ENCODE data around the gene ADAMTS18. TPM values are rescaled to one million over a fixed set of nuclear protein-coding genes. Genes with fewer than 3 reads are reported as not detected.

Gene ADAMTS18
- total and polyA plus RNA-seq, 2 donors from 2014 or later = 0.06 to 0.60 TPM

GRCh38 chr16:77434022-77434529, 758 bp downstream of the ADAMTS18 start:
- Histone ChIP-seq H3K4me1 (ENCODE audit: control insufficient read depth in 2 of 3, insufficient read depth in 2 of 3, low read depth in 1 of 3, low read length in 3 of 3) (no peaks in the 10 kb centered on the region), H3K27ac (ENCODE audit: low read depth in 2 of 2, low read length in 2 of 2) (no peak overlapping the region), H3K9ac (ENCODE audit: low read length in 3 of 3) (no peak overlapping the region), H3K9me3 (ENCODE audit: control insufficient read depth in 2 of 3, insufficient read depth in 1 of 3, low read length in 3 of 3) (no peaks in the 10 kb centered on the region), H3K36me3 (ENCODE audit: control insufficient read depth in 2 of 3, insufficient read depth in 3 of 3, low read length in 3 of 3) (no peaks in the 10 kb centered on the region), H3K4me3 (ENCODE audit: low read length in 3 of 3) (peak overlapping the region in 1 of 3 donors; percentile 9), H3K27me3 (ENCODE audit: control insufficient read depth, insufficient read depth, low read length) (peaks cover 9% of the 10 kb centered on the region)
- peak in 2 of 5 donors; percentile 36 to 43 for DNase-seq
- no peak for TF ChIP-seq CTCF (IDR thresholded peaks at IDR 0.05; ENCODE audit: borderline replicate concordance, extremely low read depth, insufficient read depth)
- intact Hi-C loops (cut with DNase I) = no loop called here
- no peak for FAIRE-seq

- Histone ChIP-seq H3K9me3 (ENCODE audit: control insufficient read depth in 2 of 3, insufficient read depth in 1 of 3, low read length in 3 of 3) (peaks cover 0 to 4% (median 0%) of the 10 kb centered on the region in 3 donors), H3K4me3 (ENCODE audit: low read length in 3 of 3) (no peak overlapping the region), H3K27ac (ENCODE audit: low read depth in 2 of 2, low read length in 2 of 2) (no peak overlapping the region), H3K27me3 (ENCODE audit: control insufficient read depth, insufficient read depth, low read length) (peaks cover 9% of the 10 kb centered on the region), H3K4me1 (ENCODE audit: control insufficient read depth in 2 of 3, insufficient read depth in 2 of 3, low read depth in 1 of 3, low read length in 3 of 3) (no peaks in the 10 kb centered on the region), H3K36me3 (ENCODE audit: control insufficient read depth in 2 of 3, insufficient read depth in 3 of 3, low read length in 3 of 3) (no peaks in the 10 kb centered on the region), H3K9ac (ENCODE audit: low read length in 3 of 3) (no peak overlapping the region)
- intact Hi-C loops (cut with DNase I) = no loop called here
- no peak for TF ChIP-seq CTCF (IDR thresholded peaks at IDR 0.05; ENCODE audit: borderline replicate concordance, extremely low read depth, insufficient read depth)
- DNase-seq (no peak), FAIRE-seq (no peak)
Measured at GRCh38 chr16:77433146-77433545, 1.7 kb downstream of the ADAMTS18 start.

GRCh38 chr16:77432264-77432663, 2.6 kb downstream of the ADAMTS18 start:
- Histone ChIP-seq H3K36me3 (ENCODE audit: control insufficient read depth in 2 of 3, insufficient read depth in 3 of 3, low read length in 3 of 3) (no peaks in the 10 kb centered on the region), H3K27ac (ENCODE audit: low read depth in 2 of 2, low read length in 2 of 2) (no peak overlapping the region), H3K4me3 (ENCODE audit: low read length in 3 of 3) (no peak overlapping the region), H3K4me1 (ENCODE audit: control insufficient read depth in 2 of 3, insufficient read depth in 2 of 3, low read depth in 1 of 3, low read length in 3 of 3) (no peaks in the 10 kb centered on the region), H3K9me3 (ENCODE audit: control insufficient read depth in 2 of 3, insufficient read depth in 1 of 3, low read length in 3 of 3) (peaks cover 0 to 4% (median 0%) of the 10 kb centered on the region in 3 donors), H3K9ac (ENCODE audit: low read length in 3 of 3) (no peak overlapping the region), H3K27me3 (ENCODE audit: control insufficient read depth, insufficient read depth, low read length) (peaks cover 9% of the 10 kb centered on the region)
- TF ChIP-seq CTCF (IDR thresholded peaks at IDR 0.05; ENCODE audit: borderline replicate concordance, extremely low read depth, insufficient read depth) = no peak
- DNase-seq = no peak
- FAIRE-seq = no peak
- intact Hi-C loops (cut with DNase I) = no loop called here

All from kidney (tissue), 14 donors.